HG02623 (cell line): ENCODE measurements around the gene MPZL3.

Experiments
- ATAC-seq: cut with Tn5 transposase; IDR thresholded peaks from one replicate; pipeline ENCODE4 v1.9.1; 2021; ENCODE audit warnings: moderate library complexity; ENCODE audit not compliant: unreplicated experiment

The MPZL3 gene, protein sequence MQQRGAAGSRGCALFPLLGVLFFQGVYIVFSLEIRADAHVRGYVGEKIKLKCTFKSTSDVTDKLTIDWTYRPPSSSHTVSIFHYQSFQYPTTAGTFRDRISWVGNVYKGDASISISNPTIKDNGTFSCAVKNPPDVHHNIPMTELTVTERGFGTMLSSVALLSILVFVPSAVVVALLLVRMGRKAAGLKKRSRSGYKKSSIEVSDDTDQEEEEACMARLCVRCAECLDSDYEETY

GRCh38 chr11:118251858-118252652 is at the start of gene MPZL3:
TSS of gene MPZL3 (minus strand) at chr11:118252365. CDS start at chr11:118252294, 71 bp downstream.
- ATAC-seq: peak; percentile 52

GRCh38 chr11:118301600-118302195 is 49.5 kb upstream of the MPZL3 start:
- no peak for ATAC-seq

DNA sequence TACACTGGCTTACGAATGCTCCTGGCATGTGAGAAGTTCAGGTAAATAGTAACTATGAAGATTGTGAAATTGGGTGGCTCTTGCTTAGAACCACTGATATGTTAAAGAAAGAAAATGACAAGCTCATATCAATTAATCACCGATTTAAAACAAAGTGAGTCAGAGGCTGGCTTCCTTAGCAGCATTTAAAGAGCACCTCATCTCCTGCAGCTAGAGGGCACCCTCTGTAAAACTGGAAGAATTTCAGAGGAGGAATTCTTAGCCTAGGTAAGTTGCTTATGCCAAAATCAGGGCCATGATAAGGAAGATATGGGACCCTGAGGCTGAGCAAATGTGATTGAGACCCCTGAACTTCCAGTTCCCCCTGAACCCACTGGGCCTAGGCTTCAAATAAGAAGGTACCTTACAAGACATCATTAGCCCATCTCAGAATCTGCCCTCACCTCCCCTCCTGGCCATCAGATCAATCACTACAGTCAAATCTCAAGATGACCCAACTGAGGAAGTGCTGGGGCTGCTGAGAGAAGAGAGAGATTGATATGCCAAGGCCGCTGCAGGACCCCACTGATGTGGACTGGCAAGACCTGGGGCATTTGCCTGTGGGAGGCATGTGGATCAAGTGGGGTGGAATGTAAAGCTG is 43.8 kb upstream of the MPZL3 start:
- no peak for ATAC-seq

DNA sequence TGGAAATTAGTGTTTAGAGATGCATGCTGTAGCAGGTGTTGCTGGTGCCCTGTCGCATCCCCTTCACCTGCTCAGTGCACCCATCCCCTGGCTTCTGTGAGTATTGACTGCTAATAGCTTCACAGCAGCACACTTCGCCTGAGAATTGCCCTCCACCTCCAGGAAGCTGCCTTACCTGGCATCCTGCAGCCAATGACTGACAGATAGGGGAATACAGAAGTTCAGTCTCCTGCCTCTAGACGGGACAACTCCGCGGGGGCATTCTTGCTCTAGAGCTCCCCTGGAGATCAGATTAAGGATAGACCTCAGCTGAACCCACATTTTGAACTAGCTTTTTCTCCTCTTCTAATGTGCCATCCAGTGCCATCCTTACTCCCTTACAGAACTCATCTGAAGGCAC is 43.0 kb upstream of the MPZL3 start:
- ATAC-seq: no peak

GRCh38 chr11:118294053-118294452 is 41.9 kb upstream of the MPZL3 start:
- ATAC-seq: no peak

DNA sequence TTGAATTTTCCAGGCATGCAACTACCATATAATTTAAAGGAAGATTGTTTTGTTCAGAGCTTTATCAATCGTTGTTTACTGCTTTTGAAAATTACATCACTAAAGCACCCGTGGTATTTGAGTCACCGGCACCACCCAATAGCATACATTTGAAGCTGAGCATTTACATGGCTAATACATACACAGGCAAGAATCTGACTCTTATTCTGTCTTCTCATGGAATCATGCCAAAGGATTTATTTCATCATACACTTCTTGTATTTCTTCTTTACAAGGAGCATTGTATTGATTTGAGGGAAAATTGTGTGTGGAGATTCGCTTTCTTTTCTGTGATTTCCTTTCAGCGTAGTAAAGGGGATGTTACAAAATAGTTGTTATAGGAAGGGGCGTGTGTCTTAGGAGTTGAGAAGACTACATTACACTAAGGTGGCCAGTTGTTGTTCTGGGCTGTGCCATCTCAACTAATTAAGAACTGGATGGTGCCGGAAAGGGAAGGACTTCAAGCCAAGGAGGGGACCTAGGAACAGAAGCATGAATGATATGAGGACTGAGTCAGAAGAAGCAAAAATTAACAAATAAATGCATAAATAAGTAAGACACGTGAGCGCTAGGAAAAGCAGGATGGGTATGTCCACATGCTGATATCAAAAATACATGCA is 39.4 kb upstream of the MPZL3 start:
- no peak for ATAC-seq

GRCh38 chr11:118290923-118291322 is 38.8 kb upstream of the MPZL3 start:
- ATAC-seq: no peak

GRCh38 chr11:118289401-118289800 is 37.2 kb upstream of the MPZL3 start:
- no peak for ATAC-seq

DNA sequence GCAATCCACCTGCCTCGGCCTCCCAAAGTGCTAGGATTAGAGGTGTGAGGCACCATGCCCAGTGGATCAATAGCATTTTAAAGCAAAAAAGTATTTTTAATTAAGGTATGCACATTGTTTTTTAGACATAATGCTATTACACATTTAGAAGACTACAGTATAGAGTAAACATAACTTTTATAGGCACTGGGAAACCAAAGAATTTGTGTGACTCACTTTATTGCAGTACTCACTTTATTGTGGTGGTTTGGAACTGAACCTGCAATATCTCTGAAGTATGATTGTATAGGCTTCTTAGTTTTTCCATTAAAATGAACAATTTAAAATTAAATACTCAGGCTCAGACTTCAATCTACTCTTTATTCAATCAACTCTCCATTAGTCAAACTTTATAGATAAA is 34.8 kb upstream of the MPZL3 start:
- no peak for ATAC-seq

DNA sequence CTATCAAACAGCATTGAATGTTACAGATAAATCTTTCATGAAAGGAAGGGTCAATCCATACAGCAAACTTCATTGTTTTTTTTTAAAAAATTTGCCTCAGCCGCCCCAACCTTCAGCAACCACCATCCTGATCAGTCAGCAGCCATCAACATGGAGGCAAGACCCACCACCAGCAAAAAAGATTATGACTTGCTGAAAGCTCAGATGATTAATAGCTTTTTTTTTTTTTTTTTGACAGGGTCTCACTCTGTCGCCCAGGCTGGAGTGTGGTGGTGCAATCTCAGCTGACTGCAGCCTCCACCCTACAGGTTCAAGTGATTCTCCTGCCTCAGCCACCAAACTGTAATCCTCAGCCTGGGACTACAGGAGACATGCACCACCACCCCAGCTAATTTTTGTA is 34.4 kb upstream of the MPZL3 start:
- no peak for ATAC-seq

DNA sequence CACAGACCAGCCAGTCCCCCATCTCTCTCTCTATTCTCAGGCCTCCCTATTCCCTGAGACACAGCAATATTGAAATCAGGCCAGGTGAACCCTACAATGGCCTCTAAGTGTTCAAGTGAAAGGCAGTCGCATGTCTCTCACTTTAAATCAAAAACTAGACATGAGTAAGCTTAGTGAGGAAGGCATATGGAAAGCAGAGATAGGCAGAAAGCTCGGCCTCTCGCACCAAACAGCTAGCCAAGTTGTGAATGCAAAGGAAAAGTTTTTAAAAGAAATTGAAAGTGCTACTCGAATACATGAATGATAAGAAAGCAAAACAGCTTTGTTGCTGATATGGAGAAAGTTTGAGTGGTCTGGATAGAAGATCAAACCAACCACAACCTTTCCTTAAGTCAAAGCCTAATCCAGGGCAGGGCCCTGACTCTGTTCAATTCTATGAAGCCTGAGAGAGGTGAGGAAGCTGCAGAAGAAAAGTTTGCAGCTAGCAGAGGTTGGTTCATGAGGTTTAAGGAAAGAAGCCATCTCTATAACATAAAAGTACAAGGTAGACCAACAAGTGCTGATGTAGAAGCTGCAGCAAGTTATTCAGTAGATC is 31.7 kb upstream of the MPZL3 start:
- no peak for ATAC-seq

GRCh38 chr11:118283037-118283636 is 31.0 kb upstream of the MPZL3 start:
- no peak for ATAC-seq

DNA sequence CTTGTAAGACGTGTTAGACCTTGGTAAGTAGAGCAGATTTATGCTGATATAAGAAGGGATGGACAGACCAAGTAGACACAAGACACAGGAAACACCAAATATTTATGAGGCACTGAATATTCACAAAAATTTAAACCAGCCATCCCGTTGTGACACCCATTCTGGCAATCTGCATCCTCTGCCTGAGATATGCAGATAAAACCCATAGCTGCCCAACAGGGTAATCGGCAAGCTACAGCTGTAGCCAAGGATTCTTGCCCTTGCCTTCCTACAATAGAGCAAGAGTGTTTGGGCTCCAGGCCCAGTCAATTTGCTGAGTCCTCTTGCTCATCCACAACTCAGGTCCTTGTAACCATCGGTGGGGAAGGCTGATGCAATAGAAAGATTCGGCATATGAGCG is 30.4 kb upstream of the MPZL3 start:
- ATAC-seq: no peak

DNA sequence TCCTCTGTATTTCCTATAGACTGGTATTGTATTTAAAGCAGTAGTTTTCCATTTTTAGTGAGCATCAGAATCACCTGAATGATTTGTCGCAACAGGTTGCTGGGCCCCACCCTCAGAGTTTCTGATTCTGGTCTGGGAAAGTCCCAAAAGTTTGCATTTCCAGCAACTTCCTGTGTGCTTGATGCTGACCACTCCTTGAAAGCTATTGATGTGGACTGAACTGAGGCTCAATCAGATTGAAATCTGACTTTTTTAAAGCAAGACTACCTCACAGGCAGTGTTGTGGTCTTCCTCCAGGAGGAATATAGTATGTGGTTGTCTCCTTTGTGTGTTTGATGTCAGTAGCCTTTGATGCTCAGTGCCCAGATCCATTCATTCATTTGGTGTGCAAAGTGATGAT is 29.1 kb upstream of the MPZL3 start:
- no peak for ATAC-seq

DNA sequence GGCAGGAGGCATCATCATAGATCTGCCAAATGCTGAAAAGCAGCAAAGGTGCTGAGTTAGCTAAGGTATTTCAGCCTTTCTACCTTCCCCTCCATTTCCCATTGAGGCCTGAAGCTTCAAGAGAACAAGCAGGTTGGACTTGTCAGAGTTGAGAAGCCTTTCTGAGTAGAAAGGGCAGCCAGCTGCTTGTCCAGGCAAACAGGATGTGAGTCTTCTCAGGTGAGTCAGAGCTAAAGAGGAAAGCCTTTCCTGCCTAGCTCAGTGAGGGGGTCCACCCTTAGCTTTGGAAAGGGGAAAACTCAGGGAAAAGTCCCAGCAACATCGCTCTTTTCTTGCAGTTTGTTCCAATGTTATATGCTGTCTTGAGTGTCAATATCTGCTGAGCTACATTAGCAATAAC is 25.1 kb upstream of the MPZL3 start:
- ATAC-seq: no peak

- ATAC-seq: no peak
Measured at GRCh38 chr11:118276422-118276821, 24.3 kb upstream of the MPZL3 start.

DNA sequence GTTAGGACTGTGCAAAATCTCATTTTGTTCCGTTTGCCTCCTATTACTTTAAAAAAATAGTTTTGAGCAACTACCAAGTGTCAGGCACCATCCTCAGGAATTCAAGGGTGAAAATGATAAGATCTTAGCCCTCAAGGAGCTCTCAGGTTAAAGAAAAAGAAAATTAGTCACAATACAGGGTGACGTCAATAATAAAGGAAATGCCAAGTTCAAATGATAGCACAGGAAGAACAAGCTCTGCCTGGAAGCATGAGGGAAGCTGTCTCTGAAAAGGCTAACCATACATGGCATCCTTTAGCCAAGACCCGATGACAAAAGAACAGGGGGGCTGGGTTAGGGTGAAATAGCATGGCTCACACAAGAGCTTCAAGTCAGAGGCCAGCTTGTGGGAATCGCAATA is 23.0 kb upstream of the MPZL3 start:
- ATAC-seq: no peak

DNA sequence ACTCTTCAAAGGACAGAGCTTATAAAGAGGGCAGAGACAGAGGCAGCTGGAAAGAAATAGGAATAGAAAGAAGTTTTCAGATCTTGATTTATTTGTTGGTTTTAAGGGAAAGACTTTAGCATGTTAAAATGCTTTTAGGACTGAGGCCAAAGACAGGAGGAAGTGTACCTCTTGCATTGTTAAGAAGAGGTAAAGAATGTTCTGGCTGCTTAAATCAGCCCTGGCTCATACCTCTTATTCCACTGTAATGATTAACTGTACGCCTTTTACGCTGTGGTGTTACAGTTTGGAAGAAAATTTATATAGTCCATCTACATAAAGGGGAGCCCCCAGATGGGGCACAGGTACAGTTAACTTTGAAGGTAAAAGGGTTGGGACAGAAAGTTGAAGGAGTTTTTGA is 22.0 kb upstream of the MPZL3 start:
- no peak for ATAC-seq

GRCh38 chr11:118272001-118272400 is 19.8 kb upstream of the MPZL3 start:
- no peak for ATAC-seq

GRCh38 chr11:118267486-118267885 is 15.3 kb upstream of the MPZL3 start:
- ATAC-seq: no peak
